ENCODE measurements around the gene DHRSX.

DHRSX gene

GRCh38 chrX:2346158-2346557 is 154.6 kb downstream of the DHRSX start (continued):
- TF ChIP-seq ZNF19 (tag by site-specific recombination; IDR thresholded peaks at IDR 0.05; ENCODE audit: low read depth), result no peak

- H3K9me3 ChIP-seq (ENCODE audit: control insufficient read depth, insufficient read depth, low read depth, low read length), result no peaks in the 10 kb centered on the region
- H3K4me3 ChIP-seq (ENCODE audit: low read depth, low read length), result no peak overlapping the region
- H3K4me1 ChIP-seq (ENCODE audit: control insufficient read depth, insufficient read depth, low read length), result no peaks in the 10 kb centered on the region
- H3K36me3 ChIP-seq (ENCODE audit: control insufficient read depth in 2 of 2, insufficient read depth in 1 of 2, low read length in 2 of 2), result no peaks in the 10 kb centered on the region
- TF ChIP-seq ZNF10 (tag by site-specific recombination; IDR thresholded peaks at IDR 0.05), result peak; percentile 98
- TF ChIP-seq ZNF658 (tag by site-specific recombination; IDR thresholded peaks at IDR 0.05), result no peak
- TF ChIP-seq FEZF1 (tag by site-specific recombination; IDR thresholded peaks at IDR 0.05), result no peak
- no peak for TF ChIP-seq ZNF324 (tag by site-specific recombination; IDR thresholded peaks at IDR 0.05)
- POLR2A ChIA-PET, result no interaction called here
- CTCF ChIA-PET, result no interaction called here
- no peak overlapping the region for H3K27ac ChIP-seq (ENCODE audit: extremely low read depth, low read depth, low read length)
These were observed 155.2 kb downstream of the DHRSX start for GRCh38 chrX:2345562-2345961.

DNA sequence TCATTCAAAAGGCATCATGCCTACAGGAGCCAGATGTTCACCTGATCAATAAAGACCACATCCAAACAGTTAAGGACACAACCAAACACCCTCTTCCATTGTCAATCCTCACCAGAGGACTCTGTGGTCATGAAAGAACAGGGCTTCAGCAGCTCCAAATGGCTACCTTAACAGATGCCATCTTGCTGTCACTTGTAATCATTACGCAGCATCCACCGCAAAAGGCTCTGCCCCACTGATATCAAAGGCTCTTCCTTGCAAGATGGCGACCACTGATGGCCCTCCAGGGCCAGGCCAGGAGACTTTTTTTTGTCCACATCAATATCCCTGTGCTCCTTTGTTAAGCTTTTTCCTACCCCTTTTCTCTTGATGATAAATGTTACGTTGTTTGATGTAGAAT is 157.4 kb downstream of the DHRSX start:
- Histone ChIP-seq H3K4me1 (ENCODE audit: control insufficient read depth, insufficient read depth, low read length) (no peaks in the 10 kb centered on the region), H3K27ac (ENCODE audit: extremely low read depth, low read depth, low read length) (no peak overlapping the region), H3K4me3 (ENCODE audit: low read depth, low read length) (no peak overlapping the region), H3K9me3 (ENCODE audit: control insufficient read depth, insufficient read depth, low read depth, low read length) (no peaks in the 10 kb centered on the region), H3K36me3 (ENCODE audit: control insufficient read depth in 2 of 2, insufficient read depth in 1 of 2, low read length in 2 of 2) (no peaks in the 10 kb centered on the region)
- POLR2A ChIA-PET, result no interaction called here
- TF ChIP-seq PRDM1 (tag by site-specific recombination; IDR thresholded peaks at IDR 0.05), result no peak
- no peak for TF ChIP-seq AEBP2 (tag by site-specific recombination; IDR thresholded peaks at IDR 0.05; ENCODE audit: borderline replicate concordance)
- TF ChIP-seq KLF7 (tag by site-specific recombination; IDR thresholded peaks at IDR 0.05; ENCODE audit: borderline replicate concordance), result no peak
- no peak for TF ChIP-seq ZNF335 (tag by site-specific recombination; conservative IDR thresholded peaks at IDR 0.05)
- no peak for TF ChIP-seq SP3 (tag by site-specific recombination; IDR thresholded peaks at IDR 0.05)
- TF ChIP-seq ZBTB10 (tag by site-specific recombination; IDR thresholded peaks at IDR 0.05), result no peak
- TF ChIP-seq, protein P1, sequence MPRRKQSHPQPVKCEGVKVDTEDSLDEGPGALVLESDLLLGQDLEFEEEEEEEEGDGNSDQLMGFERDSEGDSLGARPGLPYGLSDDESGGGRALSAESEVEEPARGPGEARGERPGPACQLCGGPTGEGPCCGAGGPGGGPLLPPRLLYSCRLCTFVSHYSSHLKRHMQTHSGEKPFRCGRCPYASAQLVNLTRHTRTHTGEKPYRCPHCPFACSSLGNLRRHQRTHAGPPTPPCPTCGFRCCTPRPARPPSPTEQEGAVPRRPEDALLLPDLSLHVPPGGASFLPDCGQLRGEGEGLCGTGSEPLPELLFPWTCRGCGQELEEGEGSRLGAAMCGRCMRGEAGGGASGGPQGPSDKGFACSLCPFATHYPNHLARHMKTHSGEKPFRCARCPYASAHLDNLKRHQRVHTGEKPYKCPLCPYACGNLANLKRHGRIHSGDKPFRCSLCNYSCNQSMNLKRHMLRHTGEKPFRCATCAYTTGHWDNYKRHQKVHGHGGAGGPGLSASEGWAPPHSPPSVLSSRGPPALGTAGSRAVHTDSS (tag by site-specific recombination; IDR thresholded peaks at IDR 0.05), result no peak
- TF ChIP-seq, protein P2, sequence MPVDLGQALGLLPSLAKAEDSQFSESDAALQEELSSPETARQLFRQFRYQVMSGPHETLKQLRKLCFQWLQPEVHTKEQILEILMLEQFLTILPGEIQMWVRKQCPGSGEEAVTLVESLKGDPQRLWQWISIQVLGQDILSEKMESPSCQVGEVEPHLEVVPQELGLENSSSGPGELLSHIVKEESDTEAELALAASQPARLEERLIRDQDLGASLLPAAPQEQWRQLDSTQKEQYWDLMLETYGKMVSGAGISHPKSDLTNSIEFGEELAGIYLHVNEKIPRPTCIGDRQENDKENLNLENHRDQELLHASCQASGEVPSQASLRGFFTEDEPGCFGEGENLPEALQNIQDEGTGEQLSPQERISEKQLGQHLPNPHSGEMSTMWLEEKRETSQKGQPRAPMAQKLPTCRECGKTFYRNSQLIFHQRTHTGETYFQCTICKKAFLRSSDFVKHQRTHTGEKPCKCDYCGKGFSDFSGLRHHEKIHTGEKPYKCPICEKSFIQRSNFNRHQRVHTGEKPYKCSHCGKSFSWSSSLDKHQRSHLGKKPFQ (tag by site-specific recombination; IDR thresholded peaks at IDR 0.05), result no peak
- no peak for TF ChIP-seq GLIS2 (tag by site-specific recombination; IDR thresholded peaks at IDR 0.05)
- no peak for TF ChIP-seq ZNF133 (tag by site-specific recombination; IDR thresholded peaks at IDR 0.05)
- TF ChIP-seq ZBTB7A (tag by site-specific recombination; IDR thresholded peaks at IDR 0.05; ENCODE audit: low read depth), result no peak
- no peak for TF ChIP-seq ZNF416 (tag by site-specific recombination; IDR thresholded peaks at IDR 0.05)
- TF ChIP-seq ZXDB (tag by site-specific recombination; IDR thresholded peaks at IDR 0.05), result no peak
- TF ChIP-seq TRIM28 (IDR thresholded peaks at IDR 0.05; ENCODE audit: borderline replicate concordance, low read length), result no peak
- no peak for TF ChIP-seq ZNF132 (tag by site-specific recombination; IDR thresholded peaks at IDR 0.05; ENCODE audit: borderline replicate concordance)
- TF ChIP-seq, protein P3, sequence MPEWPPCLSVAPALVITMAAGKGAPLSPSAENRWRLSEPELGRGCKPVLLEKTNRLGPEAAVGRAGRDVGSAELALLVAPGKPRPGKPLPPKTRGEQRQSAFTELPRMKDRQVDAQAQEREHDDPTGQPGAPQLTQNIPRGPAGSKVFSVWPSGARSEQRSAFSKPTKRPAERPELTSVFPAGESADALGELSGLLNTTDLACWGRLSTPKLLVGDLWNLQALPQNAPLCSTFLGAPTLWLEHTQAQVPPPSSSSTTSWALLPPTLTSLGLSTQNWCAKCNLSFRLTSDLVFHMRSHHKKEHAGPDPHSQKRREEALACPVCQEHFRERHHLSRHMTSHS (tag by site-specific recombination; IDR thresholded peaks at IDR 0.05), result no peak
- no peak for TF ChIP-seq ZBTB8A (tag by site-specific recombination; IDR thresholded peaks at IDR 0.05)
- no peak for TF ChIP-seq ZBTB17 (tag by site-specific recombination; IDR thresholded peaks at IDR 0.05)
- TF ChIP-seq SALL2 (tag by site-specific recombination; IDR thresholded peaks at IDR 0.05; ENCODE audit: borderline replicate concordance), result no peak
- CTCF ChIA-PET, result no interaction called here

All from HEK293 (cell line).